Measurements from ENCODE around the gene RNF149.
"Not testable (repeated sequence)": the region's sequence is repeated elsewhere in the genome, so short reads cannot be mapped to it uniquely, and the experiment has no call there.

The RNF149 gene

GRCh38 chr2:101253013-101253702 lies 55.3 kb downstream of the RNF149 start:
- peak; percentile 25 for DNase-seq

DNA sequence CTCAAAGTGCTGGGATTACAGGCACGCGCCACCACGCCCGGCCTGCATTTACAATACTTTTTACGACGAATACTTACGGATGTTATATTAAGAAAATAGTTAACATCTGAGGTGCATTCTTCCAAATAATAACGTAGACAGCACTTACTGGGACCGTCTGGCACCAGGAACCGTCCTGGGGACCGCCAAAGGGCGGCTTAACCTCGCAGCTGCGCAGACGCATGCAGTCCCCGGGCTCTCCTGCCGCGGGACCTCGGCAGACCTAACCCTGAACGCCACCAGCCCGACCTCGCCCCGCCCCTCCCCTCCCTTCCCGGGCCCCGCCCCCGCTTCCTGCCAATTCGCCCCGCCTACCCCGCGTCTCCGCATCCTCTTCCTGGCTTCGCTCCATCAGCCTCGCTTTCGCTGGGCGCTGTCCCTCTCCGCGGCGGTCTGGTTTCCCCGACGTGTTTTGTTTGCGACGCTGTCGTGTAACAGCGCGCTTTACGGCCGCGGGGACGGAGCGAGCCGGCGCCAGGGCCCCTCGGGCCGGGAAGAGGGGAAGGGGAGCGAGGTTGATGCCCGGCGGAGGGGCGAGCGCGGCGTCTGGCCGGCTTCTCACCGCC lies 56.0 kb downstream of the RNF149 start, which contains the start of gene CNOT11:
CNOT11 (plus strand) TSS at position 479 of the 605 bp plus-strand sequence; CDS start at position 558, 79 bp downstream.
- peak; percentile 94 to 95 for DNase-seq

DNA sequence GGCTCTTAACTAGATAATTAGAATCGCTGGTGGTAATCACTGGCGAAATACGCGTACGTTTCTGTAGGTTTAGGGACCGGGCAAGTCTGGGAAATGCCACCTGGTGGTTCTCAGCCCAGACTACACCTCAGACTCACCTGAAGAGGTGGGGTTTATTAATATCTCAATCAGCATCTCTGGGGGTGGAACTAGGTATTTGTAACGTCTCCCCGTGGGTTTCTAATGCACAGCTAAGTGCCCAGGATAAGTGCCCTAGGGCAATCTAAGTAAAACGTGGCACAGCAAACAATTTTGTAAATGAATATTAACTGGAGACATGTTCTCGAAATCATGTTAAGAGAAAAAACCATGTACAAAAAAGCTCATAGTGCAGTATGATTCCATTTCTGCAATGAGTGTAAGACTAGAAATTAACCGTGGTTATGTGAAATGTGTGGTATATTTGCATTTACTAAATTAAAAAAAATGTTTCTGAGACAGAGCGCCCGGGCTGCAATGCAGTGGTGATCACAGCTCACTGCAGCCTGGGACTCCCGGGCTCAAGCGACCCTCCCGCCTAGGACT lies 56.6 kb downstream of the RNF149 start:
- peak; percentile 45 to 89 for DNase-seq

GRCh38 chr2:101251246-101251781 lies 57.2 kb downstream of the RNF149 start:
- not testable (repeated sequence) for DNase-seq

DNA sequence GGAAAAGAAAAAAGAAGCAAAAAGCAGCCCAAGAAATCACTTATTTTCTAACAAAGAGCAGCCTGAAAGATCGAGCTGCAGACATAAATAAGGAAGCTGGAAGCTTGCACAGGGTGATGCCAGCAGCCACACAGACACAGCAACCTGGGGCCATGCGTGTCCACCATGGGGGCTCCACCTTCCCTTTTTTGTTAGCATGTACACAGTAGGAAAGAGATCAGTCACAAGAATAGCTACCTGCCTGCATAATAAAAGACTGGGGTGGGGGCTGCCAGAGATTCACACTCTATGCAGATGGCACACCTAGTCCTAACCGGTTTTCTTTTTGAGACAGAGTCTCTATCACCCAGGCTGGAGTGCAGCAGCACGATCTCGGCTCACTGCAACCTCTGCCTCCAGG lies 58.7 kb downstream of the RNF149 start:
- DNase-seq: peak in 1 of 2 experiments; percentile 13

- DNase-seq: not testable (repeated sequence)
Measured at GRCh38 chr2:101248756-101249155, 59.7 kb downstream of the RNF149 start.

DNA sequence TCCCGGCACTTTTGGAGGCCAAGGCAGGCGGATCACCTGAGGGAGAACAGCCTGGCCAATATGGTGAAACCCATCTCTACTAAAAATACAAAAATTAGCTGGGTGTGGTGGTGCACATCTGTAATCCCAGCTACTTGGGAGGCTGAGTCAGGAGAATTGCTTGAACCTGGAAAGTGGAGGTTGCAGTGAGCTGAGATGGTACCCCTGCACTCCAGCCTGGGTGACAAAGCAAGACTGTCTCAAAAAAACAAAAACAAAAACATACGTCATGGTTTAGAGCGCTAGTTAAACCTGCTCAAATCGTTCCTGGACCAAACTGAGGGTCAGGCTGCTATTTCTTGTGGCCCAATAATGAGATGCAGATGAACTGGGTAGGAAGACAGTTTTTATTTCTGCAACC lies 63.0 kb downstream of the RNF149 start:
- DNase-seq: not testable (repeated sequence)

- not testable (repeated sequence) for DNase-seq
Measured at GRCh38 chr2:101244899-101245298, 63.6 kb downstream of the RNF149 start.

- not testable (repeated sequence) for DNase-seq
Measured at GRCh38 chr2:101244373-101244772, 64.1 kb downstream of the RNF149 start.

DNA sequence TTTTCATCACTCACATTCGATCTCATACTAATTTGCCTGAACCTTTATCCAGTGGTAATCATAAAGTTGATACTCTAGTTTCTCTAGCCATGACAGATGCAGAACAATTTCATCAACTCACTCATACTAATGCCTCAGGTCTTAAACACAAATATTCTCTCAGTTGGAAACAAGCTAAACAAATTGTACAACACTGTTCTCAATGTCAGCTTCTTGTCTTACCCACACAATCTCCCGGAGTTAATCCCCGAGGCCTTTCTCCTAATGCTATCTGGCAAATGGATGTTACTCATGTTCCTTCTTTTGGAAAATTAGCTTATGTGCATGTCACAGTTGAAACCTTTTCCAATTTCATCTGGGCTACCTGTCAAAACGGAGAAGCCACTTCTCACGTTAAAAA lies 67.3 kb downstream of the RNF149 start:
- DNase-seq: no peak

GRCh38 chr2:101240694-101241093 lies 67.8 kb downstream of the RNF149 start:
- DNase-seq: peak; percentile 24 to 60

- DNase-seq: not testable (repeated sequence)
Measured at GRCh38 chr2:101239760-101240118, 68.8 kb downstream of the RNF149 start.

GRCh38 chr2:101238930-101239759 lies 69.4 kb downstream of the RNF149 start:
- peak; percentile 20 to 31 for DNase-seq

DNA sequence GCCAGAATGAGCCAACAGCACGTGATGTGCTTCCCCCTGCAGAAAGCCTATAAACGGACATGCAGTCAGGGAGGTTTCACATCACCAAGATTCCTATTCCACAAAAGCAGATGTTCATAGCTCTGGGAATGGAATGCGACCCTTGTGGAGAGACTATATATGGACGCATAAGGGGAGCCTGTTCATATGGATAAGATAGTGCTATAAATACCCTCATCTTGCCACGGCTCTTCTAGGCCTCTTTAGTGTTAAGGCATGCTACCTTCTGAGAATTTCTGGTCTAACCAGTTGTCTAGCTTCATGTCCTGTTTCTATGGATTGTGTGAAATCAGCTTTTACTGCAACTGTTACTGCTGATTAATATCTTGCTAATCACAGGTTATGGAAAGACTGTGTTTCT lies 70.6 kb downstream of the RNF149 start:
- not testable (repeated sequence) for DNase-seq

- DNase-seq: not testable (repeated sequence)
Measured at GRCh38 chr2:101235956-101236355, 72.5 kb downstream of the RNF149 start.

- DNase-seq: peak in 1 of 2 experiments; percentile 8
Measured at GRCh38 chr2:101234169-101234938, 74.1 kb downstream of the RNF149 start.

DNA sequence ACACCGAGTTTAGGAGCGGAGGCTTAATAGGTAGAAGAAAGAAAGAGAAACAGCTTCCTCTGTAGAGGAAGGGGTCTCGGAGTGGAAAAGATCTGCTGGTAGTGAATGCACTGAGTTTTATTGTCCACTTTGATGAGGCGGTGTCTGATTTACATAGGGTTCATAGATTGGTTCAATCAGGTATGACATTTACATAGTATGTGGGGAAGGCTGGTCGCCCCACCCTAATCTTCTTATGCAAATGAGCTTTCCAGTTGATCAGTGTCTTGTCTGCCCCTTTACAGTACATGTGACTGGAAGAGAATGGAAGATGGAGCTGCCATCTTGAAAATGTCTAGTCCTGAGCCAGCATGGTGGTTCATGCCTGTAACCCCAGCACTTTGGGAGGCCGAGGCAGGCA lies 75.7 kb downstream of the RNF149 start:
- DNase-seq: no peak

DNA sequence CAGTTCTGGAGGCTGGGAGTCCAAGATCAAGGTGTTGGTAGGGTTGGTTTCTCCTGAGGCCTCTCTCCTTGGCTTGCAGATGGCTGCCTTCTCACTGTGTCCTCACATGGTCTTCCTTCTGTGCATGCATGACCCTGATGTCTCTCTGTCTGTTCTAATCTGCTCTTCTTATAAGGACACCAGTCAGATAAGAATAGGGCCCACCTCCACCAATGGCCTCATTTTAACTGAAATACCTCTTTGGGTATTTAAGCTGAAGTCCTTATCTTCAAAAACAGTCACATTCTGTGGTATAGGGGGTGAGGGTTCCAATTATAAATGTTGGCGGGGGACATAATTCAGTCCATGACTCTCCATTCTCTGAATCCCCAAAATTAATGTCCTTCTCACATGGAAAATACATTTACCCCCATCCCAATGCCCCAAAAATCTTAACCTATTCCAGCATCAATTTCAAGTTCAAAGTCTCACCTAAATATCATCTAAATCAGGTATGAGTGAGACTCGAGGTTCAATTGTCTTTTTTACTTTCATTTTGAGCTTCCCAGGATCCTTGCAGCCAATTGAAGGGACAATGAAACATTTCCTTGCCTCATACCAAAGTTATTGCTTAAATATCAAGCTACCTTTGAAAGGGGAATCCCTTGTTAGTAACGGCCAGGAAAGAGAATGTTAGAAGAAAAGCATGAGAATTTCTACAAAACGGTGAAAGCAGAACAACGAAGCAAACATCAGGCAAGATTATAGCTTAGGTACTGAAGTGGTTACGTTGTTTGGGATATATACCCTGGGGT lies 76.4 kb downstream of the RNF149 start:
- no peak for DNase-seq

GRCh38 chr2:101231240-101231639 lies 77.3 kb downstream of the RNF149 start:
- DNase-seq: no peak

- DNase-seq: no peak
Measured at GRCh38 chr2:101230541-101231001, 77.9 kb downstream of the RNF149 start.

Data from Kasumi-1 (cell line).